SK-N-SH (cell line): ENCODE results near the gene LIPJ.

Experiments
- CTCF ChIP-seq: fragments of 200-600 bp; sonication (generic); IDR thresholded peaks from 2 replicates; pipeline ENCODE4 v1.6.1; 2017; ENCODE audit warnings: antibody characterized with exemption, mild to moderate bottlenecking, moderate library complexity
- ELF1 ChIP-seq: IDR thresholded peaks from 2 replicates; pipeline ENCODE4 v1.4.0; 2012
- POLR2AphosphoS5 ChIP-seq: IDR thresholded peaks from 2 replicates; pipeline ENCODE4 v1.6.1; 2012; ENCODE audit warnings: low read depth, low read length
- RAD21 ChIP-seq: IDR thresholded peaks from 2 replicates; pipeline ENCODE4 v1.6.1; 2012; ENCODE audit warnings: mild to moderate bottlenecking, low read length
- TAF1 ChIP-seq: IDR thresholded peaks from 2 replicates; pipeline ENCODE4 v1.6.1; 2012; ENCODE audit warnings: low read depth, mild to moderate bottlenecking, low read length, moderate library complexity, borderline replicate concordance
- YY1 ChIP-seq: IDR thresholded peaks from 2 replicates; pipeline ENCODE4 v1.4.0; 2012; ENCODE audit warnings: low read depth, mild to moderate bottlenecking
- ZBTB33 ChIP-seq: IDR thresholded peaks from 2 replicates; pipeline ENCODE4 v1.4.0; 2012; ENCODE audit warnings: low read depth, borderline replicate concordance

GRCh38 chr10:88608052-88608732 is 21.6 kb downstream of the LIPJ start:
- TF ChIP-seq YY1 = no peak
- no peak for TF ChIP-seq CTCF
- TF ChIP-seq POLR2AphosphoS5 = no peak
- TF ChIP-seq TAF1 = no peak
- no peak for TF ChIP-seq ELF1
- TF ChIP-seq RAD21 = no peak
- TF ChIP-seq ZBTB33 = no peak
